H1 (cell line): Measurements from ENCODE around the gene TLE1. TPM values are rescaled to one million over a fixed set of nuclear protein-coding genes. Genes with fewer than 3 reads are reported as not detected.

Experiments used
- CTCF ChIA-PET: fragments of 300-600 bp; sonication (Branson Sonifier 250); formaldehyde crosslinking; loops from one replicate; lab custom pipeline; 2021; ENCODE audit not compliant: partially characterized antibody; lab: Charles Lee
- POLR2A ChIA-PET: fragments of 300-600 bp; sonication (Branson Sonifier 250); formaldehyde crosslinking; loops from one replicate; lab custom pipeline; 2021; ENCODE audit warnings: inconsistent platforms; ENCODE audit not compliant: partially characterized antibody; lab: Charles Lee
- DNase-seq, 2 experiments: peaks; one replicate each; pipeline versions ENCODE4 v3.0.0 to v3.0.0-alpha.2; 2010 to 2022; ENCODE audit warnings: low spot score in 2 of 2, low read depth in 1 of 2, mixed read lengths in 1 of 2
- FAIRE-seq: peaks from 2 replicates; lab custom pipeline; 2011; peaks lifted over from hg19 to GRCh38; lab: Jason Lieb, UNC
- H2AFZ ChIP-seq: 2 replicates; pipeline ENCODE4 v1.8.1; 2012; ENCODE audit warnings: low read length, inconsistent platforms
- H2AK5ac ChIP-seq: 2 replicates; pipeline ENCODE4 v1.6.1; 2013; ENCODE audit warnings: low read depth, low read length
- H2BK120ac ChIP-seq: replicated peaks from 2 replicates; pipeline ENCODE3; 2013; ENCODE audit warnings: low read depth, low read length, inconsistent platforms
- H2BK12ac ChIP-seq: 2 replicates; pipeline ENCODE4 v1.6.1; 2013; ENCODE audit warnings: low read depth, low read length
- H2BK15ac ChIP-seq: 2 replicates; pipeline ENCODE4 v1.6.1; 2013; ENCODE audit warnings: low read length
- H2BK20ac ChIP-seq: 2 replicates; pipeline ENCODE4 v1.6.1; 2013; ENCODE audit warnings: low read length
- H2BK5ac ChIP-seq: 2 replicates; pipeline ENCODE4 v1.6.1; 2013; ENCODE audit warnings: low read depth, low read length
- H3K14ac ChIP-seq: 2 replicates; pipeline ENCODE4 v1.6.1; 2013; ENCODE audit warnings: inconsistent platforms; ENCODE audit not compliant: insufficient read length
- H3K18ac ChIP-seq: 2 replicates; pipeline ENCODE4 v1.6.1; 2013; ENCODE audit warnings: low read length; ENCODE audit errors: extremely low read depth
- H3K23ac ChIP-seq: 2 replicates; pipeline ENCODE4 v1.6.1; 2013; ENCODE audit warnings: inconsistent platforms; ENCODE audit not compliant: insufficient read length
- H3K23me2 ChIP-seq: 2 replicates; pipeline ENCODE4 v1.6.1; 2013; ENCODE audit warnings: low read depth, low read length
- H3K27ac ChIP-seq: 2 replicates; pipeline ENCODE4 v1.6.1; 2011; ENCODE audit warnings: low read depth, low read length, inconsistent platforms
- H3K27me3 ChIP-seq, 4 experiments: replicated peaks in 1 of 4; 1 replicate in 1 of 4; 2 replicates in 3 of 4; pipeline versions ENCODE4 v1.6.1 to v1.8.1; 2011 to 2013; ENCODE audit warnings: low read length in 3 of 4, mild to moderate bottlenecking in 3 of 4, inconsistent platforms in 2 of 4, mixed read lengths in 2 of 4, moderate library complexity in 1 of 4; ENCODE audit not compliant: control insufficient read depth in 3 of 4, insufficient read depth in 3 of 4; ENCODE audit errors: extremely low read depth in 1 of 4
- H3K36me3 ChIP-seq, 4 experiments: 2 replicates each; pipeline versions ENCODE4 v1.6.1 to v1.8.1; 2011 to 2013; ENCODE audit warnings: mild to moderate bottlenecking in 4 of 4, low read length in 3 of 4, moderate library complexity in 2 of 4, control low read depth in 1 of 4, inconsistent platforms in 1 of 4; ENCODE audit not compliant: insufficient read depth in 4 of 4, control insufficient read depth in 2 of 4
- H3K4ac ChIP-seq: replicated peaks from 2 replicates; pipeline ENCODE3; 2013; ENCODE audit warnings: low read length, low read depth, mixed read lengths, inconsistent platforms; ENCODE audit not compliant: insufficient read length
- H3K4me1 ChIP-seq, 4 experiments: replicated peaks in 1 of 4; 1 replicate in 1 of 4; 2 replicates in 3 of 4; pipeline versions ENCODE4 v1.6.1 to v1.8.1; 2011 to 2013; ENCODE audit warnings: low read length in 3 of 4, inconsistent platforms in 2 of 4, mixed read lengths in 1 of 4; ENCODE audit not compliant: insufficient read depth in 4 of 4, control insufficient read depth in 3 of 4
- H3K4me2 ChIP-seq, 2 experiments: 2 replicates each; pipeline versions ENCODE4 v1.6.1 to v1.8.1; 2011 to 2013; ENCODE audit warnings: low read depth in 2 of 2, low read length in 2 of 2, control low read depth in 1 of 2, inconsistent platforms in 1 of 2, mild to moderate bottlenecking in 1 of 2; ENCODE audit not compliant: insufficient read depth in 1 of 2
- H3K4me3 ChIP-seq, 4 experiments: fragments of 200-600, 300-600 bp in 1 of 4; sonication (generic), shearing (Covaris generic), sonication (Bioruptor Twin) in 1 of 4; 2 replicates each; pipeline versions ENCODE4 v1.5.1 to v1.8.1; 2011 to 2016; ENCODE audit warnings: low read length in 4 of 4, low read depth in 3 of 4, control low read depth in 2 of 4, inconsistent platforms in 2 of 4, mild to moderate bottlenecking in 2 of 4, mixed read lengths in 1 of 4, moderate library complexity in 1 of 4; ENCODE audit not compliant: insufficient read depth in 2 of 4; ENCODE audit errors: extremely low read depth in 1 of 4
- H3K56ac ChIP-seq: replicated peaks from 2 replicates; pipeline ENCODE3; 2013; ENCODE audit warnings: low read depth, mild to moderate bottlenecking, mixed read lengths, low read length, inconsistent platforms; ENCODE audit not compliant: insufficient read length
- H3K79me1 ChIP-seq: 2 replicates; pipeline ENCODE4 v1.6.1; 2013; ENCODE audit warnings: low read depth, low read length, control low read depth
- H3K79me2 ChIP-seq, 2 experiments: 2 replicates each; pipeline versions ENCODE4 v1.6.1 to v1.8.1; 2012 to 2013; ENCODE audit warnings: low read length in 2 of 2, mild to moderate bottlenecking in 2 of 2, inconsistent platforms in 1 of 2; ENCODE audit not compliant: insufficient read depth in 2 of 2, control insufficient read depth in 1 of 2
- H3K9ac ChIP-seq, 4 experiments: replicated peaks in 1 of 4; 1 replicate in 1 of 4; 2 replicates in 3 of 4; pipeline versions ENCODE4 v1.6.1 to v1.8.1; 2011 to 2013; ENCODE audit warnings: low read depth in 3 of 4, low read length in 3 of 4, control low read depth in 2 of 4, mild to moderate bottlenecking in 2 of 4, moderate library complexity in 2 of 4, inconsistent platforms in 1 of 4; ENCODE audit errors: extremely low read depth in 1 of 4
- H3K9me3 ChIP-seq, 2 experiments: 2 replicates each; pipeline versions ENCODE4 v1.6.1 to v1.8.1; 2012 to 2013; ENCODE audit warnings: mild to moderate bottlenecking in 2 of 2, moderate library complexity in 2 of 2, control low read depth in 1 of 2, inconsistent platforms in 1 of 2, low read depth in 1 of 2, low read length in 1 of 2, mixed read lengths in 1 of 2; ENCODE audit not compliant: insufficient read depth in 2 of 2
- H4K20me1 ChIP-seq, 2 experiments: replicated peaks in 1 of 2; 2 replicates each; pipeline versions ENCODE3 to v1.8.1; 2011 to 2013; ENCODE audit warnings: inconsistent platforms in 2 of 2, low read length in 2 of 2, mild to moderate bottlenecking in 1 of 2; ENCODE audit not compliant: insufficient read depth in 2 of 2, control insufficient read depth in 1 of 2
- H4K5ac ChIP-seq: 2 replicates; pipeline ENCODE4 v1.6.1; 2013; ENCODE audit warnings: low read length, low read depth, mixed read lengths, inconsistent platforms; ENCODE audit not compliant: insufficient read length
- H4K8ac ChIP-seq: 2 replicates; pipeline ENCODE4 v1.8.0; 2013; ENCODE audit warnings: mild to moderate bottlenecking, moderate library complexity, low read length, inconsistent platforms; ENCODE audit not compliant: insufficient read depth; ENCODE audit errors: extremely low read depth
- H4K91ac ChIP-seq: replicated peaks from 2 replicates; pipeline ENCODE3; 2013; ENCODE audit warnings: low read length, mixed read lengths, inconsistent platforms; ENCODE audit not compliant: insufficient read length
- BACH1 ChIP-seq: IDR thresholded peaks from 2 replicates; pipeline ENCODE4 v1.6.1; 2012; ENCODE audit warnings: low read length, improper control_type of control experiment
- EZH2 ChIP-seq: fragments of 200-600 bp; sonication (generic); IDR thresholded peaks from 2 replicates; pipeline ENCODE4 v1.7.1; 2012; ENCODE audit warnings: low read depth, mild to moderate bottlenecking, moderate library complexity, low read length, inconsistent platforms; ENCODE audit not compliant: severe bottlenecking
- GTF2F1 ChIP-seq: IDR thresholded peaks from 2 replicates; pipeline ENCODE4 v1.6.1; 2012; ENCODE audit warnings: low read depth, low read length, improper control_type of control experiment, borderline replicate concordance
- JUN ChIP-seq: IDR thresholded peaks from 2 replicates; pipeline ENCODE4 v1.6.1; 2011; ENCODE audit warnings: low read depth, mild to moderate bottlenecking, improper control_type of control experiment, low read length
- MAFK ChIP-seq: IDR thresholded peaks from 2 replicates; pipeline ENCODE4 v1.6.1; 2012; ENCODE audit warnings: low read depth, mild to moderate bottlenecking, improper control_type of control experiment, low read length
- RFX5 ChIP-seq: IDR thresholded peaks from 2 replicates; pipeline ENCODE4 v1.6.1; 2011; ENCODE audit warnings: low read depth, low read length, improper control_type of control experiment, borderline replicate concordance
- SAP30 ChIP-seq: fragments of 300-600 bp; sonication (generic); IDR thresholded peaks from 2 replicates; pipeline ENCODE4 v1.7.1; 2012; ENCODE audit warnings: low read length, moderate library complexity, mild to moderate bottlenecking, inconsistent platforms; ENCODE audit not compliant: insufficient read depth, insufficient replicate concordance
- SP1 ChIP-seq: IDR thresholded peaks from 2 replicates; pipeline ENCODE4 v1.6.1; 2011; ENCODE audit warnings: low read depth, low read length
- SRF ChIP-seq: IDR thresholded peaks from 2 replicates; pipeline ENCODE4 v1.6.1; 2011; ENCODE audit warnings: mild to moderate bottlenecking, low read depth, low read length, moderate library complexity
- TAF7 ChIP-seq: optimal IDR thresholded peaks from 2 replicates; pipeline ENCODE3; 2011; ENCODE audit warnings: low read depth, mild to moderate bottlenecking, inconsistent platforms, low read length, moderate library complexity, borderline replicate concordance
- WGBS, 2 experiments: shearing (Covaris generic) in 1 of 2; methylation state at CpG; one replicate each; pipeline versions ENCODE4 v1.1.6 to v1.1.7; 2013 to 2015; ENCODE audit warnings: low lambda C conversion rate in 2 of 2, mixed read lengths in 2 of 2, inconsistent platforms in 1 of 2, low coverage in 1 of 2, missing lambda C conversion rate in 1 of 2; ENCODE audit not compliant: insufficient replicate concordance in 2 of 2, insufficient coverage in 1 of 2, insufficient read length in 1 of 2; ENCODE audit errors: extremely low coverage in 1 of 2, missing lambda C conversion rate in 1 of 2; 5-methylcytosine and 5-hydroxymethylcytosine counted together
- polyA plus RNA-seq, 7 experiments: library from polyadenylated mRNA; depleted of rRNA in 3 of 7; stranded (reverse) in 5 of 7; unstranded in 2 of 7; fragments of >200 nt in 5 of 7; fragments of 200-250 nt in 2 of 7; gene quantifications; 1 replicate in 5 of 7; 2 replicates in 1 of 7; 4 replicates in 1 of 7; pipeline versions ENCODE4 v1.2.1 to v1.2.3, GENCODE V29; 2011 to 2013; ENCODE audit warnings: missing spikeins in 2 of 7, mixed read lengths in 2 of 7
- total RNA-seq: library from RNA; stranded (reverse); fragmentation: NEBNext Ultra II Directional; extraction: Animal tissue kit (Norgen Biotek cat#: 25700); gene quantifications from 2 replicates; pipeline ENCODE4 v1.2.1, GENCODE V29; 2021
- TF ChIP-seq, protein P1 (sequence below): IDR thresholded peaks from 2 replicates; pipeline ENCODE4 v1.6.1; 2012; ENCODE audit warnings: inconsistent platforms

The TLE1 gene
- total and polyA plus RNA-seq, 2 of the 8 experiments (the other 6 are each of a cell fraction or from before 2014, with no cell fraction given): 81.8 to 91.6 TPM

DNA sequence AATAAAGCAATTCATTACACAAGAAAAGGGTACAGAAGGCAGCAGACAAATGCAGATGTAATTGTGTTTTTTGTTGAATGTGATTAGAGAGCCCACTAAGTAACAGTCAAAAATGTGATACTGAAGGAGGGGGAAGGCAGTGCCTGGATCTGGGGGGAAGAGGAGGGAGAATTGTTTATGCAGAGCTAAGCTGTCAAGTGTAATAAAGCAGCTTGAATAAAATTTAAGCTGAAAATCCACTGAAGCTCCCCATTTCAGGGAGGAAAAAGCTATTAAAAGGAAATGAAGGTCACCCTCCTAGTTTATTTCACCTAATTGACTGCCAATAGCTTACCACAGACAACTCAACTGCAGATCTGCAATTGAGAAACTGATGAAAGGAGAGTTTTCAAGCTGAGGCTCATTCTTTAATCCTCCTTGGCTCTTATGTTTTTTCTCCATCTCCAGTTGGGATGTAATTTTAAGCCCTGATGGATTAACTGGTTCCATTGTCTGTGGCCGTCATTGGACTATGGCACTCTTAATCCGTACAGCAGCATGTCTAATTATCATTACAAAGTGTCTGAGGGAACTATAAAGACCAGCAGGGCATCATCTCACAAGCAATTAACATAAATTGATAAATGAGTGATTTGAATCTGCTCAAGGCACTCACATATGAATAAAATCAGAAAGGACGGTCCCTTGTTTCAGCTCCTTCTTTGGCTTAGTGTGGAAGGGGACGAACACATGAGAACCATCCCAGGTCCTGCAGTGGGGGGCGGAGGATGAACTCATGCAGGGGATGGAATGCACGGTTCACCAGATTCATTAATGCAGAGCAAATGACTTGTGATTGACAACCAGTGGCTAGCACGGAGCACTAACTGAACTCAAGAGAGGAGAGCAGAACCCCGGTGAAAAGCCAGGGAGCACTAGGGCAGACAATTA, 38.5 kb downstream of the TLE1 start:
- Histone ChIP-seq H3K27me3 (no peaks in the 10 kb centered on the region), H3K79me2 (peaks cover under 1 to 93% of the 10 kb centered on the region in 2 experiments; a peak in 3 of 4 replicates), H3K4me1 (peaks cover 2 to 16% (median 12%) of the 10 kb centered on the region in 4 experiments; a peak in 6 of 7 replicates), H2AFZ (no peak overlapping the region), H2AK5ac (no peak overlapping the region), H2BK120ac (no peak overlapping the region), H3K27ac (no peak overlapping the region), H3K79me1 (peaks cover 4% of the 10 kb centered on the region; the same call in 1 of the 2 replicates), H2BK20ac (no peak overlapping the region), H2BK5ac (no peak overlapping the region), H4K8ac (no peak overlapping the region; the same call in 1 of the 2 replicates), H3K23me2 (peaks cover 2% of the 10 kb centered on the region; the same call in 1 of the 2 replicates), H3K18ac (no peak overlapping the region), H3K14ac (no peak overlapping the region), H3K23ac (no peak overlapping the region), H3K4ac (no peak overlapping the region), H3K4me2 (peak overlapping the region in 1 of 2 experiments; percentile 1; a peak in 1 of 4 replicates), H3K4me3 (no peak overlapping the region), H3K9ac (no peak overlapping the region), H2BK12ac (no peak overlapping the region), H3K36me3 (peaks cover 7 to 13% (median 11%) of the 10 kb centered on the region in 4 experiments; a peak in 7 of 8 replicates), H3K9me3 (no peaks in the 10 kb centered on the region), H4K5ac (no peak overlapping the region), H3K56ac (no peak overlapping the region), H4K91ac (no peak overlapping the region), H2BK15ac (no peak overlapping the region), H4K20me1 (peaks cover 6 to 24% of the 10 kb centered on the region in 2 experiments)
- no peak for FAIRE-seq
- CTCF ChIA-PET: interaction anchor here (0.6 to 2.0 kb wide), 7 partner anchors 11 to 77 kb away, joined by 3 to 9 read pairs (median 3); no protein-coding TSS in a partner anchor
- POLR2A ChIA-PET: interaction anchor here (0.7 to 3.2 kb wide), 3 partner anchors 9 to 32 kb away, joined by 3 to 16 read pairs (median 4); no protein-coding TSS in a partner anchor
- DNase-seq: no peak
- WGBS, 2 experiments: 79% methylated on average over 8 of the region's 8 CpGs; no CpG with 5 or more reads in 1 of the 2 experiments
- TF ChIP-seq RFX5 (no peak), SRF (no peak), GTF2F1 (no peak), BACH1 (no peak), SAP30 (no peak), SP1 (no peak), JUN (no peak), MAFK (no peak), EZH2 (no peak), TAF7 (no peak)
- TF ChIP-seq, protein P1, sequence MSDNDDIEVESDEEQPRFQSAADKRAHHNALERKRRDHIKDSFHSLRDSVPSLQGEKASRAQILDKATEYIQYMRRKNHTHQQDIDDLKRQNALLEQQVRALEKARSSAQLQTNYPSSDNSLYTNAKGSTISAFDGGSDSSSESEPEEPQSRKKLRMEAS: no peak
